Right atrium auricular region (tissue), 2 donors: ENCODE data around the gene HSD17B7. TPM values are rescaled to one million over a fixed set of nuclear protein-coding genes. Genes with fewer than 3 reads are reported as not detected.
A peak's percentile ranks its signal among the peaks of the same experiment; 100 is the strongest.

Source experiments
- DNase-seq: peaks from one replicate; pipeline ENCODE4 v3.0.0-alpha.2; 2019; ENCODE audit warnings: low spot score
- H3K27ac ChIP-seq, 2 donors: fragments of 200-600 bp; sonication (generic); 1 replicate in 1 of 2; 2 replicates in 1 of 2; pipeline ENCODE4 v1.5.1; 2016 to 2019
- H3K27me3 ChIP-seq, 2 donors: fragments of 200-600 bp; sonication (generic); one replicate each; pipeline versions ENCODE4 v1.5.1 to v1.6.0; 2017 to 2019
- H3K36me3 ChIP-seq: fragments of 200-600 bp; sonication (generic); one replicate; pipeline ENCODE4 v1.5.1; 2016
- H3K4me1 ChIP-seq, 2 donors: fragments of 200-600 bp; sonication (generic); one replicate each; pipeline versions ENCODE4 v1.5.1 to v1.6.0; 2017 to 2019
- H3K4me3 ChIP-seq, 2 donors: fragments of 200-600 bp; sonication (generic); 1 replicate in 1 of 2; 2 replicates in 1 of 2; pipeline ENCODE4 v1.5.1; 2017 to 2019; ENCODE audit warnings: mild to moderate bottlenecking in 1 of 2, moderate library complexity in 1 of 2
- H3K9me3 ChIP-seq, 2 donors: fragments of 200-600 bp; sonication (generic); one replicate each; pipeline ENCODE4 v1.5.1; 2019
- total RNA-seq, 2 donors: library from RNA; depleted of rRNA; stranded (reverse); fragments of >200 nt; gene quantifications; one replicate each; pipeline ENCODE4 v1.1.0, GENCODE V29; 2016
- TF ChIP-seq, protein P1 (sequence below), 2 donors: fragments of 200-600 bp; sonication (generic); IDR thresholded peaks; one replicate each; pipeline ENCODE4 v1.5.1; 2019; ENCODE audit warnings: antibody characterized with exemption in 2 of 2

Gene HSD17B7
- total RNA-seq, 2 donors from 2014 or later = 5.6 to 6.9 TPM

GRCh38 chr1:162822391-162823200, 32.1 kb downstream of the HSD17B7 start:
- H3K9me3 ChIP-seq = no peaks in the 10 kb centered on the region
- H3K4me3 ChIP-seq = peak overlapping the region; percentile 40 to 49
- no peak for DNase-seq

DNA sequence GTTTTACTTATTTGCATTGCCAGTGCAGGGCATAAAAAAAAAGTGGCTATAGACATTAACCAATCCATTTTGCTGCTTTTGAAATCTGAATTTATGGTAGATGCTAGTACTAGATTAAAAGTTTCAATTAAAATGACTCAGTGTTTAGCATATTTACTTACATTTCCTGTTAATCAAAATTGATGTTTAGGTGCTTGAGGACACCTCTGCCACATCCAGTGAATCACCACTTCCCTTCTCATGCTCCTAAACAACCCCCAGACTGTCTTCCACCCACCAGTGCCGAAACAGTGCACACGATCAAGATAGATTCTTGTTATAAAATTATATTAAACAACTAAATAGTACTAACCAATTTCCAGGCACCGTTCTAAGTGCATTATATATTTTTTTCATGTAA, 32.7 kb downstream of the HSD17B7 start:
- H3K4me3 ChIP-seq = no peak overlapping the region
- H3K27ac ChIP-seq = no peak overlapping the region
- no peaks in the 10 kb centered on the region for H3K9me3 ChIP-seq
- peaks cover 0 to 8% of the 10 kb centered on the region in 2 donors for H3K4me1 ChIP-seq
- no peak for DNase-seq
- H3K27me3 ChIP-seq = no peaks in the 10 kb centered on the region
- TF ChIP-seq, protein P1, sequence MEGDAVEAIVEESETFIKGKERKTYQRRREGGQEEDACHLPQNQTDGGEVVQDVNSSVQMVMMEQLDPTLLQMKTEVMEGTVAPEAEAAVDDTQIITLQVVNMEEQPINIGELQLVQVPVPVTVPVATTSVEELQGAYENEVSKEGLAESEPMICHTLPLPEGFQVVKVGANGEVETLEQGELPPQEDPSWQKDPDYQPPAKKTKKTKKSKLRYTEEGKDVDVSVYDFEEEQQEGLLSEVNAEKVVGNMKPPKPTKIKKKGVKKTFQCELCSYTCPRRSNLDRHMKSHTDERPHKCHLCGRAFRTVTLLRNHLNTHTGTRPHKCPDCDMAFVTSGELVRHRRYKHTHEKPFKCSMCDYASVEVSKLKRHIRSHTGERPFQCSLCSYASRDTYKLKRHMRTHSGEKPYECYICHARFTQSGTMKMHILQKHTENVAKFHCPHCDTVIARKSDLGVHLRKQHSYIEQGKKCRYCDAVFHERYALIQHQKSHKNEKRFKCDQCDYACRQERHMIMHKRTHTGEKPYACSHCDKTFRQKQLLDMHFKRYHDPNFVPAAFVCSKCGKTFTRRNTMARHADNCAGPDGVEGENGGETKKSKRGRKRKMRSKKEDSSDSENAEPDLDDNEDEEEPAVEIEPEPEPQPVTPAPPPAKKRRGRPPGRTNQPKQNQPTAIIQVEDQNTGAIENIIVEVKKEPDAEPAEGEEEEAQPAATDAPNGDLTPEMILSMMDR (IDR thresholded peaks at IDR 0.05) = no peak
- H3K36me3 ChIP-seq = no peaks in the 10 kb centered on the region

More at GRCh38 chr1:162822391-162823200, 32.1 kb downstream of the HSD17B7 start:
- peaks cover 0 to 8% of the 10 kb centered on the region in 2 donors for H3K4me1 ChIP-seq
- no peaks in the 10 kb centered on the region for H3K36me3 ChIP-seq
- H3K27ac ChIP-seq = no peak overlapping the region
- TF ChIP-seq, protein P1 (IDR thresholded peaks at IDR 0.05) = no peak
- no peaks in the 10 kb centered on the region for H3K27me3 ChIP-seq

- no peak for DNase-seq
- TF ChIP-seq, protein P1 (IDR thresholded peaks at IDR 0.05) = no peak
- Histone ChIP-seq H3K27me3 (no peaks in the 10 kb centered on the region), H3K27ac (no peak overlapping the region), H3K4me1 (peaks cover 0 to 8% of the 10 kb centered on the region in 2 donors), H3K36me3 (no peaks in the 10 kb centered on the region), H3K4me3 (no peak overlapping the region), H3K9me3 (no peaks in the 10 kb centered on the region)
Observed at GRCh38 chr1:162823771-162824525, 33.4 kb downstream of the HSD17B7 start.

DNA sequence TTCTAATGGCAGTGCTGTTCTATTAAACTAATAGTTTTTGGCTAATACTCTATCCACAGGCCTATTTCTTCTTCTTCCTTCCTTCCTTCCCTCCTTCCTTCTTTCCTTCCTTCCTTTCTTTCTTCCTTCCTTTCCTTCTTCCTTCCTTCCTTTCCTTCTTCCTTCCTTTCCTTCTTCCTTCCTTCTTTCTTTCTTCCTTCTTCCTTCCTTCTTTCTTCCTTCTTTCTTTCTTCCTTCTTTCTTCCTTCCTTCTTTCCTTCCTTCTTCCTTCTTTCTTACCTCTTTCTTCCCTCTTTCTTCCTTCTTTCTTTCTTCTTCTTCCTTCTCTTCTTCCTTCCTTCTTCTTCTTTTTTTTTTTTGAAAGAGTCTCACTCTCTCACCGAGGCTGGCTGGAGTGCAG, 38.8 kb downstream of the HSD17B7 start:
- H3K36me3 ChIP-seq = no peaks in the 10 kb centered on the region
- H3K9me3 ChIP-seq = no peaks in the 10 kb centered on the region
- H3K4me3 ChIP-seq = no peak overlapping the region
- no peak overlapping the region for H3K27ac ChIP-seq
- no peaks in the 10 kb centered on the region for H3K27me3 ChIP-seq
- H3K4me1 ChIP-seq = no peaks in the 10 kb centered on the region
- DNase-seq = no peak
- TF ChIP-seq, protein P1 (IDR thresholded peaks at IDR 0.05) = no peak

GRCh38 chr1:162832470-162832869, 42.0 kb downstream of the HSD17B7 start:
- Histone ChIP-seq H3K4me3 (no peak overlapping the region), H3K36me3 (no peaks in the 10 kb centered on the region), H3K9me3 (no peaks in the 10 kb centered on the region), H3K27me3 (no peaks in the 10 kb centered on the region), H3K27ac (no peak overlapping the region), H3K4me1 (no peaks in the 10 kb centered on the region)
- no peak for DNase-seq
- TF ChIP-seq, protein P1 (IDR thresholded peaks at IDR 0.05) = no peak
